Thoracic aorta (tissue), 2 donors: ENCODE data around the gene FOXN1. TPM values are rescaled to one million over a fixed set of nuclear protein-coding genes. Genes with fewer than 3 reads are reported as not detected.

Experiments used
- ATAC-seq: fragments of 150-250 bp; one replicate; pipeline ENCODE4 v1.8.0; 2017; ENCODE audit warnings: low read depth; ENCODE audit not compliant: insufficient number of reproducible peaks, low FRiP score
- DNase-seq: peaks from one replicate; pipeline ENCODE4 v3.0.0-alpha.2; 2020; ENCODE audit warnings: low spot score
- H3K27ac ChIP-seq, 2 donors: fragments of 200-600 bp; sonication (generic); 1 replicate in 1 of 2; 2 replicates in 1 of 2; pipeline ENCODE4 v1.5.1; 2016; ENCODE audit warnings: mild to moderate bottlenecking in 2 of 2, moderate library complexity in 2 of 2
- H3K27me3 ChIP-seq: fragments of 200-600 bp; sonication (generic); replicated peaks from 2 replicates; pipeline ENCODE4 v1.6.0; 2016; ENCODE audit warnings: mild to moderate bottlenecking; ENCODE audit not compliant: insufficient read depth
- H3K36me3 ChIP-seq: fragments of 200-600 bp; sonication (generic); one replicate; pipeline ENCODE4 v1.5.1; 2016
- H3K4me1 ChIP-seq, 2 donors: fragments of 200-600 bp; sonication (generic); 1 replicate in 1 of 2; 2 replicates in 1 of 2; pipeline versions ENCODE4 v1.5.1 to v1.6.0; 2016; ENCODE audit warnings: low read depth in 2 of 2, mild to moderate bottlenecking in 1 of 2; ENCODE audit not compliant: control insufficient read depth in 1 of 2
- H3K4me3 ChIP-seq: fragments of 200-600 bp; sonication (generic); 2 replicates; pipeline ENCODE4 v1.5.1; 2016; ENCODE audit warnings: mild to moderate bottlenecking
- H3K9me3 ChIP-seq: fragments of 200-600 bp; sonication (generic); 2 replicates; pipeline ENCODE4 v1.5.1; 2016
- total RNA-seq, 2 donors: library from RNA; depleted of rRNA; stranded (reverse); fragments of >200 nt; gene quantifications; one replicate each; pipeline versions ENCODE4 v1.1.0 to v1.2.3, GENCODE V29; 2016
- TF ChIP-seq, protein P1 (sequence below): fragments of 200-600 bp; sonication (generic); IDR thresholded peaks from one replicate; pipeline ENCODE4 v1.5.1; 2019; ENCODE audit warnings: antibody characterized with exemption

FOXN1 gene
- total RNA-seq, 2 donors from 2014 or later, result not detected

DNA sequence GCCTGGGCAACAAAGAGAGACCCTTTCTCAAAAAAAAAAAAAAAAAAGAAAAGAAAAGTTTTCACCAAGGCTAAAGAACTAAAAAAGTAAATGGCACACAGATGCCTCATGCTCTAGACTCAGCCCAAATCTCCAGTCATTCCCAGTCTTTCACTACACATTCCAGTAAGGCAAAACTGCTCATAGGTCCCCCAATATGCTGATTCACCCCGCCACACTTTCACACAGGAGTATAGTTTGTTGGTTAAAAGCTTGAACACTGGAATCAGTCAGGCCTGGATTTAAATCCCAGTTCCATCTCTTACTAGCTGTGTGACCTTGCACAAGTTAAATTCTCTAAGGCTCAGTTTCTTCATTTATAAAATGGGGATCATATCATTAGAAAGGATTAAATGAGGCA, 63.3 kb downstream of the FOXN1 start:
- TF ChIP-seq, protein P1, sequence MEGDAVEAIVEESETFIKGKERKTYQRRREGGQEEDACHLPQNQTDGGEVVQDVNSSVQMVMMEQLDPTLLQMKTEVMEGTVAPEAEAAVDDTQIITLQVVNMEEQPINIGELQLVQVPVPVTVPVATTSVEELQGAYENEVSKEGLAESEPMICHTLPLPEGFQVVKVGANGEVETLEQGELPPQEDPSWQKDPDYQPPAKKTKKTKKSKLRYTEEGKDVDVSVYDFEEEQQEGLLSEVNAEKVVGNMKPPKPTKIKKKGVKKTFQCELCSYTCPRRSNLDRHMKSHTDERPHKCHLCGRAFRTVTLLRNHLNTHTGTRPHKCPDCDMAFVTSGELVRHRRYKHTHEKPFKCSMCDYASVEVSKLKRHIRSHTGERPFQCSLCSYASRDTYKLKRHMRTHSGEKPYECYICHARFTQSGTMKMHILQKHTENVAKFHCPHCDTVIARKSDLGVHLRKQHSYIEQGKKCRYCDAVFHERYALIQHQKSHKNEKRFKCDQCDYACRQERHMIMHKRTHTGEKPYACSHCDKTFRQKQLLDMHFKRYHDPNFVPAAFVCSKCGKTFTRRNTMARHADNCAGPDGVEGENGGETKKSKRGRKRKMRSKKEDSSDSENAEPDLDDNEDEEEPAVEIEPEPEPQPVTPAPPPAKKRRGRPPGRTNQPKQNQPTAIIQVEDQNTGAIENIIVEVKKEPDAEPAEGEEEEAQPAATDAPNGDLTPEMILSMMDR, result no peak
- H3K4me3 ChIP-seq, result no peak overlapping the region
- no peak for ATAC-seq
- H3K4me1 ChIP-seq, result peaks cover 13 to 28% of the 10 kb centered on the region in 2 donors
- no peak for DNase-seq
- no peak overlapping the region for H3K27ac ChIP-seq
- H3K36me3 ChIP-seq, result no peaks in the 10 kb centered on the region
- H3K9me3 ChIP-seq, result no peaks in the 10 kb centered on the region
- no peaks in the 10 kb centered on the region for H3K27me3 ChIP-seq

GRCh38 chr17:28570716-28571360, 64.7 kb downstream of the FOXN1 start:
- TF ChIP-seq, protein P1, result no peak
- Histone ChIP-seq H3K4me3 (peak overlapping the region; percentile 88), H3K9me3 (no peaks in the 10 kb centered on the region), H3K27ac (peak overlapping the region; percentile 70 to 76), H3K36me3 (no peaks in the 10 kb centered on the region), H3K27me3 (no peaks in the 10 kb centered on the region), H3K4me1 (peaks cover 14 to 33% of the 10 kb centered on the region in 2 donors)
- DNase-seq (no peak), ATAC-seq (no peak)

GRCh38 chr17:28571361-28572122, 65.4 kb downstream of the FOXN1 start, which contains the start of gene PIGS:
Gene PIGS, minus strand, starts transcription at chr17:28571524. Its CDS starts 28 bp downstream, at chr17:28571496.
- TF ChIP-seq, protein P1, result no peak
- H3K36me3 ChIP-seq, result no peaks in the 10 kb centered on the region
- H3K9me3 ChIP-seq, result no peaks in the 10 kb centered on the region
- peak within 1 kb of the TSS; percentile 88 for H3K4me3 ChIP-seq
- peak; percentile 89 for ATAC-seq
- no peaks in the 10 kb centered on the region for H3K27me3 ChIP-seq
- peak within 1 kb of the TSS; percentile 70 to 76 for H3K27ac ChIP-seq
- DNase-seq, result peak; percentile 73
- H3K4me1 ChIP-seq, result peaks cover 17 to 37% of the 10 kb centered on the region in 2 donors

DNA sequence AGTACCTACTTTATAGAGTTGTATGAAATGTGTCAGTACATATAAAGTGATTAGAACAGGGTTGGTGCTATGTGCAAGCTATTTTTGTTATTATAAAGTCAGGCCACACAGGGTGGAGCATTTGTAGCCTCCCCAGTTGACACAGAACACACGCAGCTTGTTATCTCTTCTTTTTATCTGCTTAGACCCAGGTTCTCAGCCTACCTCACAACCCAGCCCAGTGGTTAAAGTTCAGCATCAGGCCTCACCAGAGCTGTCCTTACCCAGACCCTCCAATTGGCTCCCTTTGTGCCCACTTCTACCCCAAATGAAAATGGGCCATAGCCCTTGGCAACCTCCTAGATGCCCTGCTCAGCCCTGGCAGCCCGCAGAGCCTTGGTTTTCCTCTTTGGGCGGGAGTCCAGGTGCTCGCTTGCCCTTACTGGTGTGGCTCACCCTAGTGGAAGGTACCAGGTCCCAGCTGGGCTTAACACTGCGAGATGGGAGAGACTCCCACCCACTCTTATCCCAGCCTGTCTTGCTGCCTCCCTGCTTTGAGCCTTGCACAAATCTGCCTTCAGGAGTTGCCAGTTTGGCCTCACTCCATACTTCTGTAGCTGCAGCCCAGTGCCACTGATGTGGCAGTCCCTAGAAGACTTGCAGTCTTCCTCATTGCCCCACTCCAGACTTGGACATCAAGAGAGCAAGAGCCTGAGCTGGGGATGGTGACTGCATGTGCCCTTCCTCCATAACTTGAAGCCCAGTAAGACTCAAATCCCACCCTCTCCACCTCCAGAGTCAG, 66.3 kb downstream of the FOXN1 start:
- Histone ChIP-seq H3K27me3 (no peaks in the 10 kb centered on the region), H3K4me1 (peaks cover 20 to 43% of the 10 kb centered on the region in 2 donors), H3K9me3 (no peaks in the 10 kb centered on the region), H3K4me3 (peak overlapping the region; percentile 88), H3K27ac (peak overlapping the region; percentile 70 to 76), H3K36me3 (no peaks in the 10 kb centered on the region)
- no peak for ATAC-seq
- DNase-seq, result no peak
- TF ChIP-seq, protein P1, result no peak

DNA sequence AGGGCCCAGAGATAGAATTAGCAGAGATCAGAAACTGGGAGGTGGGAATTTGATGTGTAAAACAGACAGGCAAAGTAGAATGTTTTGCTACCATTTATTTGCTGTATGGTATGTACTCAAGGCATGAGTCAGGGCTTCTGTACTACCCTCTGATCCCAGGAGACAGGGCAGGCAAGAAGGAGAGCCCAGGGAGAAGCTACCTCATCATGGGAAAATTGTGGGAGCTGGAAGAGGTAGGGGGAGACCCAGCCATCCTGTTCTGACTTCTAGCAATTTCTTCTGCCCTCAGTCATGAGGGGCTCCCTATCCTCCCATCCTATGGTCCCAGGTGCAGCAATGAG, 66.9 kb downstream of the FOXN1 start:
- DNase-seq, result no peak

More for the DNA sequence above, 66.9 kb downstream of the FOXN1 start:
- peaks cover 20 to 43% of the 10 kb centered on the region in 2 donors for H3K4me1 ChIP-seq
- no peaks in the 10 kb centered on the region for H3K27me3 ChIP-seq
- H3K4me3 ChIP-seq, result no peak overlapping the region
- no peaks in the 10 kb centered on the region for H3K9me3 ChIP-seq
- H3K27ac ChIP-seq, result no peak overlapping the region
- TF ChIP-seq, protein P1, result no peak
- ATAC-seq, result no peak
- no peaks in the 10 kb centered on the region for H3K36me3 ChIP-seq
